HuH-7.5 (cell line): Measurements from ENCODE around the gene LOXHD1.

Source experiments
- DNase-seq: peaks from one replicate; pipeline ENCODE4 v3.0.0; 2011; ENCODE audit warnings: low spot score

The LOXHD1 gene

GRCh38 chr18:46475390-46475752 is 181.6 kb downstream of the LOXHD1 start:
- no peak for DNase-seq

GRCh38 chr18:46474487-46475389 is 182.3 kb downstream of the LOXHD1 start:
- no peak for DNase-seq

GRCh38 chr18:46471809-46472498 is 185.1 kb downstream of the LOXHD1 start:
- no peak for DNase-seq

GRCh38 chr18:46470714-46471113 is 186.3 kb downstream of the LOXHD1 start:
- DNase-seq: no peak

GRCh38 chr18:46469186-46469915 is 187.7 kb downstream of the LOXHD1 start:
- DNase-seq: no peak

GRCh38 chr18:46468426-46469180 is 188.4 kb downstream of the LOXHD1 start:
- DNase-seq: no peak

GRCh38 chr18:46466234-46467160 is 190.5 kb downstream of the LOXHD1 start:
- DNase-seq: no peak

- no peak for DNase-seq
These were observed 191.9 kb downstream of the LOXHD1 start for GRCh38 chr18:46464926-46465655.

GRCh38 chr18:46462523-46462922 is 194.5 kb downstream of the LOXHD1 start:
- no peak for DNase-seq

GRCh38 chr18:46461993-46462392 is 195.0 kb downstream of the LOXHD1 start:
- DNase-seq: no peak

- no peak for DNase-seq
These were observed 196.3 kb downstream of the LOXHD1 start for GRCh38 chr18:46460754-46461153.

- no peak for DNase-seq
These were observed 197.1 kb downstream of the LOXHD1 start for GRCh38 chr18:46459789-46460455.

GRCh38 chr18:46458472-46458871 is 198.5 kb downstream of the LOXHD1 start:
- DNase-seq: no peak

- DNase-seq: no peak
These were observed 200.3 kb downstream of the LOXHD1 start for GRCh38 chr18:46456691-46457090.

- DNase-seq: no peak
These were observed 204.2 kb downstream of the LOXHD1 start for GRCh38 chr18:46452820-46453219.

- no peak for DNase-seq
These were observed 207.5 kb downstream of the LOXHD1 start for GRCh38 chr18:46449499-46449898.

GRCh38 chr18:46449033-46449432 is 208.0 kb downstream of the LOXHD1 start:
- no peak for DNase-seq

- DNase-seq: no peak
These were observed 208.7 kb downstream of the LOXHD1 start for GRCh38 chr18:46448347-46448746.

- no peak for DNase-seq
These were observed 209.2 kb downstream of the LOXHD1 start for GRCh38 chr18:46447792-46448191.

- no peak for DNase-seq
These were observed 209.7 kb downstream of the LOXHD1 start for GRCh38 chr18:46447323-46447722.
